ENCODE measurements around the gene LAMC3.

LAMC3 gene

DNA sequence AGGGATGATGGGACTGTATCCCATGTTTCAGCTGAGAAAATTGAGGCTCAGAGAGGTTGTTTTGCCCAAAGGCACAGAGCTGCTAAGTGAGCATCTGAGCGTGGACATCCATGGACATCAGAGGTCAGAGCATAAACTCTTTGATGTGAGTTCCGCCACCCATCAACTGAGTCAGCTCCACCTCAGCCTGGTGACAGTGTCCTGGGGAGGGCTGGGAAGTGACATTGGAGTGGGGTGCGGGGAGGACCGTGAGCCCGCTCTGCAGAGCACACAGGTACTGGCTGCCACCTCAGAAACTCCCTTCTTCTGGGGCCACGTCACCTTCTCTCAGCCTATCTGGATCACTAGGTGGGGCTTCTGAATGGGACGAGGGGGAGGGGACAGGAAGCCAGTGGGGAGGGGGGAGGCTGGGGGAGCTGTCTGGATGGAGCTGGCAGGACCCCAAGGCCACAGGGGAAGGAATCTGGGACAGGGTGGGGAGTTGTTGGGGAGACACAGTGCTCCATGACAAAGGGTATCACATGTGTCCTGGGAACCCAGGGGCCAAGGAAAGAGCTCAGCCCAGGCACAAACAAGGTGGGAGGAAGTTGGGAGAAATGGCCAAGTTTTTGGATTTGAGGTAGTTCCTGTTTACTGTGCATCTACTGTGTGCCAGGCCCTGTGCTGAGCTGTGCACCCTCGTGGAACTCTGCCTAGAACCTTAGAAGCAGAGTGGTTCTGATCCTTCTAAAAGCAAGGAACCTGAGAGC lies 2.5 kb downstream of the LAMC3 start:
- no peak for DNase-seq (ENCODE audit: low read depth)

DNA sequence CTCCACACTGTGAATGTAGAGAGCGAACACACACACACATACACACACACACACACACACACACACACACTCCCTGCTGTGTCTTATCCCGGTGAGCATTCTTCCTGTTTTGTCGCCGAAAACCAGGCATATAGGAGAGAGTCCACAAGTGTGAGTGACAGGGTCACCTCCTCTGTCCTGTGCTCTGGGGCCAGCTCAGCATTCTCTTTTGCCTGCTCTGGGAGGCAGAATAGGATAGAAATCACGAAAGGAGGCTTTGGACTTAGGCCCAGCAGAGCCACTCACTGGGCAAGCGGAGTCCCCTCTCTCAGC lies 3.0 kb downstream of the LAMC3 start:
- DNase-seq (ENCODE audit: low read depth) = no peak

DNA sequence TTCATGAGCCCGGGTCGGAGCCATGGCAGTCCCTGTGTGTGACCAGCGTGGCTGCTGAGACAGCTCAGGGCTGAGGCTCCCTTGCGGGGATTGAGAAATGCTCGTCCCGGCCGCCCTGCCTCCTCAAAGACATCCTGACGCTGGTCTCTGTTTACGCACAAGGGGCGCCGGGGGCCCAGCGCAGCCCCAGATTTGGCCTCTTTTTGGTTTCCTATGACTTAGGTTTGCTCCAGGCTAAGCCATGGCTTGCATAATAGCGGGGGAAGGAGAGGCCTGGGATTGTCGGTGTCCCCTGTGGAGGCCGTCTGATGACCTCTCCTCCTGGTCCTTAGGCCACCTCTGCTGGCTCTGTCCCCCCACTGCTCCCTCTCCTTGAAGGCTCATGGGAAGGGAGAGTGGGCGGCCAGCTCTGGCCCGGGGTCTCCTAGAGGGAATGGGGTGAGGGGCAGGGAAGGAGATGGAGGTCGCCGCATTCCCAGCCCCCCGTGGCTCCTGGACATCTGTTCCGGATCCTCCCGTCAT lies 3.5 kb downstream of the LAMC3 start:
- DNase-seq (ENCODE audit: low read depth) = no peak

DNA sequence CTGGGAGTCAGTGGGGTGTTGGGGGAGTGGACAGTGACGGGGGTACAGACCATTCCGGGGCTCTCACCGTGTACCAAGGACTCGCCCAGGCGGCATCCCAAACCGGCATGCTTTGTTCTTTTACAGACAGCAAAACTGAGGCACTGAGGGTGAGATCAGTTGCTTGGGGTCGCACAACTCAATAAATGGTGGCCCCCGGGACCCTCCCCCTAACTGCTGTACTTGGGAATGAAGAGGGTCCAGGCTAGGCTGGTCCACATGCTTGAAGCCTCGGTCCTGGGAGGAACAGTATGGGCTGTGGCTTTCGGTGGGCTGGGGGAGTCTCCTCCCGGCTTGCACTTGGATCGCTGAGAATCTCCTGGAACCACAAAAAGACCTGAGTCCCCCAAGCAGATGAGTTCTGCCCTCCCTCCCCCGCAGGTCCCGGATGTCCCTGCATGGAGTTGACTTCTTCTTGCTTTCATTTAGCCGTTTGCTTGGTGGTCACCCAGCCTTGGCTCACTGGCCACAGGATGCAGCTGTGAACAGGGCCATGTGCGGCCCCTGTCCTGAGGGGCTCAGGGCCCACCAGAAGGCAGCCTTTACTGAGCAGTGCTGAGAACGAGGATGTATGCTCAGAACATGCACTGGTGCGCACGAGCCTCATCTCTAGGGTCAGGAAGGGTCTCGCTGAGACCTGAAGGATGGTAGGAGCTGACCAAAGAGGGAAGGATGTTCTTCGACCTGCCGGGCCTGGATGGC lies 4.2 kb downstream of the LAMC3 start:
- no peak for DNase-seq (ENCODE audit: low read depth)

DNA sequence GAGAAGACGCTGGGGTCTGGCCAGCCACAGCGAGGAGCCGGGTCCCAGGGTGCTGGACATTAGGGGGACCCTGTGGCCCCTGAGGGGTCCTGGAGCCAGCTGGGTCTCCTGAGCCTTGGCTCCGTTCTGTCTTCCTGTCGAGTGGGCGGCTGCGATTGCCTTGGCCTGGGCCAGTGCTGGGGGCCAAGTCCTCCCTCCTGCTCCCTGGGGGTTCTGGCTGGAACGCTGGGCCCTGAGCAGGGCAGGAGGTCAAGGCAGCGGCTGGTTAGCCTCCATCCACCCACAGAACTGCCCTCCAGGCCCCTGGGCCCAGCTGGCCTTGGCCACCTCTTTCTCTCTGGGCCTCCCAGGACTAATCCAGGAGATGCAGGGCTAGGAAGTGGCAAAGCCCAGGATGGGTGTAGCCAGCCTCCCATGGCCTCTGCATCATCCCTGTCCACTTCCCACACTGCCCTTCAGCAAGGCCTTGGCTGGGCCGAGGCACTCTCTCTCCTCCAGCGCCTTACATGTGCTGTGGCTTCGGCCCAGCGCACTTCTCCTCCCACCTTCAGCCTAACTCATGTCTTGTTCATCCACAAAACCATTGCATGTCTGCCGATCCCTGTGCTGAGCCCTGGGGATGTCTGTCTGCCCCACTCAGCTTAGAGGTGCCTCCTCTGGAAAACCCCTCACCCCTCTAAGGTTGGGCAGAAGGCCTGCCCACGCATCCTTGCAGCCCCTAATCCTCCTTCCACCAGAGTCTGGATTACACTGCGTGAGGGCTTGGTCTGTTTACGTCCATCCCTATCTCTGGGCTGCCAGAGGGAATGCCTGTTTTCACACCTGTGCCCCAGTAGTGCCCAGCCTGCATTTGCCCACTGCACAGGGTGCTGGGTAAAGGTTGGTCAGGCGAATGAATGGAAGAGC lies 5.0 kb downstream of the LAMC3 start:
- DNase-seq (ENCODE audit: low read depth) = no peak

DNA sequence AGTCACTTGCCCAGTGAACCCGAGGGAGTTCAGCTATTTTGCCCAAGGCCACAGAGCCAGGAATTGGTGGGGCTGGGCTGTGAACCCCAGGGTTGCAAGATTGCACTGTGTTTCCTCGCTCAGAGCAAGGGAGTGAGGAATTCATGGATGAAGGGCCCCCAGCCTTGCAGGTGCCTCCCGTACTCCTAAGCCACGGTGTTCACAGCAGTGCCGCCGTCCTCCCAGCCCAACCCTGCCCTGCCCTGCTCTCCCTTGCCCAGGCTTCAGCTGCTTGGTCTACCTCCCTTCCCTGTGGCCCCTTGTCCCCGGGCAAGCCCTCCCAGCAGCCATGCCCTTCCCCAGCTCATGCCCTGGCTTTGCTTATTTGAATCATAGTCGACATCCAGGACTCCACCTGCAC lies 6.1 kb downstream of the LAMC3 start:
- no peak for DNase-seq (ENCODE audit: low read depth)

DNA sequence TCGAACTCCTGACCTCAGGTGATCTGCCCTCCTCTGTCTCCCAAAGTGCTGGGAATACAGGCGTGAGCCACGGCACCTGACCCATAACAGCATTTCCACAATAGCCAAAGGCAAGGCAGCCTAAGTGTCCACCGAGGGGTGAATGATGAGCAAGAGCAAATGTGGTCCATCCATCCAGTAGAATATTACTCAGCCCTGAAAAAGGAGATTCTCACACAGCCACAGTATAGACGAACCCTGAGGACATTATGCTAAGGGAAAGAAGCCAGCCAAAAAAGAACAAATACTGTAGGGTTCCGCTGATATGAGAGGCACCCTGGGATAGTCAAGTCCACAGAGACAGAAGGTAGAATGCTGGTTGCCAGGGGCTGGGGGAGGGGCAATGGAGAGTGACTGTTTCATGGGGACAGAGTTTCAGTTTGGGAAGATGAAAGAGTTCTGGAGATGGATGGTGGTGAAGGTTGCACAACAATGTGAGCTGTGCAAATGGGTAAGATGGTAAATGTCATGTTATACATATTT lies 7.0 kb downstream of the LAMC3 start:
- no peak for DNase-seq (ENCODE audit: low read depth)

DNA sequence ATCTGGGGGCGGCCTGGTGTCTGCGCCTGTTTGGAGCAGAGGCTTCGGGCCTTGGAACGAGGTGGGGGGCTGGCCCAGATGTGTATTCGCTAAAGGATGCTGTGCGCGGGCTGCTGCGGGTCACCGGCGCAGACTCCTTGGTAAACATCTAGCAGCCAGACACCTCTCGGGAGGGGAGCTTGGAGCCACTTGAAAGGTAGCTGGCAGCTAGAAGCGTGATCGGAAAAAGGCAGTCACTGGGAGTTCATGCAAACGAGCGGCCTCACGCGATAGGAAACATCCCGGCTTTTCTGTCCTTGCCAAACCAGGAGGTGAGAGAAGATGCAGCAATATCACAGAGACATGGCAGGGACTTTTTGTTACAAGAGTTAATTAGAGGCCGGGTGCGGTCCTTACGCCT lies 8.1 kb downstream of the LAMC3 start:
- DNase-seq (ENCODE audit: low read depth) = no peak

DNA sequence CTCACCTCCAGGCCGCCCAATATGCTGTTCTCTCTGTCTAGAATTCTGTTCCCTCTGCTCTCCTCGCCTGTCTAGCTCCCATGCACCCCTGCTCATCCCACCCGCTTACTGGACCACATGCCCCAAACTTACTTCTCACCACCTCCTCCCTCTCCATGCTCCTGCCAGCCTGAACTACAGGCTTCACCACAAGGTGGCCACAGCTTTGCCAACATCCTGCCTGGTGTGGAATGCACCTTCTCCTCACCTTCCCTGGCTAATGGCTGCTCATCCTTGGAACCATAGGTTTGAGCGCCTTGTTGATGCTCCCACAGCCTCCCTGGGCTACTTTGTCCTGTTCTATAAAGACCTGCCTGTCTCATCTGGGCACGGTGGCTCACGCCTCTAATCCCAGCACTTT lies 9.6 kb downstream of the LAMC3 start:
- DNase-seq (ENCODE audit: low read depth) = no peak

DNA sequence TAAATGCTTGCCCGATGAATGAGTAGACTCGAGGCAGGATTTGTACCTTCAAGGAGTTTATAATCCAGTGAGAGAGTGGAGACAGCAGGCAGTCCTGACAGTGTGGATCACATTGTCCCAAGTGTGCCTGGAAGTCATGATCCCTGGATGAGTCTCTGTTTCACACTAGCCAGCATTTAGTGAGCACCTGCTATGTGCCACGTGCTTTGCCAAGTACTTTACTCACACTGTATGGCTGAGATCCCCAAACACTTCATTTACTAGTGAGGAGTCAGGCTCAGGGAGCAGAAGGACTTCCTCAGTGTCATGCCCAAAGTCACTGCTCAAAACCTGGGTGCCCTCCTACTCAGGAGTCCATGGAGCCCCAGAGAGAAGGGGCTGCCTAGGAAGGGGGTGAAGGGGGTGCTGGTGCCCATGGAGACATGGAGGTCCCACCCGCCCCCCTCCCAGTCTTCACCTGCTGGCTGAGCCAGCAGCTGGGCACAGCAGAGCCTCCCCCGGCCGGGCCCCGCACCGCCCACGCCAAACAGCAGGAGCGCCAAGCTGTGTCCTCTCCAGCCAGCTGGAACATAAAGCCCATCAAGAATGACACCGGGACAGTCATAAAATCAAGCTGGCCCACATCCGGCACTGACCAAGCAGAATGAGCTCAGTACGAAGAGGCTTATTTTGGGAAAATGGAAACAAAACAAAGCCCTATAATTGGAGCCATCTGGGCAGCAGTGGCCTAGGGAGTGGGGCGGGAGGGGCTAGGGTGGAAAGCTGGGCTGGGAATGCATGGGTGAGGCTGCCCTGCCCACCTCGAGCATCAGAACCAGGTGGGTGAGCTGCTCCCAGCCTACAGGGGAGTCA lies 10.6 kb downstream of the LAMC3 start:
- DNase-seq (ENCODE audit: low read depth) = no peak

DNA sequence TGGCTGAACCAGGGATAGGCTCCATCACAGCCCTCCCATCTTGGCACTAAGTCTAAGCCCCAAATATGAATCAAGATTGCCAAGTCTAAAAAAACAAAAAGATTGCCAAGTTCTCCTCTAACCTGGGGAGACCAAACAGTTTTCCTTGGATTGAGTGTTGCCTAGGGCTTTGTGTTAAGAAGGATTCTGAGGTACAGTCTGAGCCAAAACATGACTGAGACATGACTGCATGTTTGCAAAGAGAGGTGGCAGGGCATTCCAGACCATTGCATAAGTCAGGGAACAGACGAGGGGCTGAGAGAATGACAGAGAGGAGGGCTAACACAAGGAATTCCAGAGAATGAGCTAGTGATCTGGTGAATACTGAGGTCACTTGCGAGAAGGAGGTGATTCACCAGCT lies 11.4 kb downstream of the LAMC3 start:
- DNase-seq (ENCODE audit: low read depth) = no peak

DNA sequence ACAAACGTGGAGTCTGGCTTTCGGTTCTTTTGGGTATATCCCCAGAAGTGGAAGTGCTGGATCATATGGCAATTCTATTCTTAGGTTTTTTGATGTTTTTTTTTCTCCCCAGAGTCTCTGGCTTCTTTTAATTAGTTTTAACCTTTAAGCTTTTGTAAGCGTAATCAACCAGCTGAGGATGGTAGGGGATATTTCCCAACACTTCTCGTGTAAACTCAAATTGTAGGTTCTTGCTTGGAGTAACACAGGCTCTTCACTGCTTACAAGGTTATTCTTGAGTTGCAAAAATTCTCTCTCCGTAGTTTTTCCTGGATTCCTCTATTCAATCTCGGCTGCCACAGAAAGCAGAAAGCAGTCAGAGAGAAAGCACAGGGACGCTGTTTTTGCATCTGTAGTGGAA lies 11.9 kb downstream of the LAMC3 start:
- DNase-seq (ENCODE audit: low read depth) = no peak

DNA sequence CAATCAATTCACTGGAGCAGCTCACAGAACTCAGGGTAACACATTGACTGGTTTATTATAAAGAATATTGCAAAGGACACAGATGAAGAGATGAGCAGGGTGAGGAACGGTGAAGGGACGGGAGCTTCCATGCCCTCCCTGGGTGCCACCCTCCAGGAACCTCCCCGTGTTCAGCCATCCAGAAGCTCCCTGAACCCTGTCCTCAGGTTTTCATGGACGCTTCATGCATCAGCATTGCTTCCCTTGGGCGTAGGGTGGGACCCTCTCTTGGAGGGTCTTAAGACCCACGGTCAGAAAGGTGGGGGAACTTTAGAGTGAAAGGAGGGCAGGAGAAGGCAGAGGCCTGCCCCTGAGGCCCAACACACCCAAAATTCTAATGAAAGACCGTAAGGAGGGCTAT lies 12.8 kb downstream of the LAMC3 start:
- no peak for DNase-seq (ENCODE audit: low read depth)

DNA sequence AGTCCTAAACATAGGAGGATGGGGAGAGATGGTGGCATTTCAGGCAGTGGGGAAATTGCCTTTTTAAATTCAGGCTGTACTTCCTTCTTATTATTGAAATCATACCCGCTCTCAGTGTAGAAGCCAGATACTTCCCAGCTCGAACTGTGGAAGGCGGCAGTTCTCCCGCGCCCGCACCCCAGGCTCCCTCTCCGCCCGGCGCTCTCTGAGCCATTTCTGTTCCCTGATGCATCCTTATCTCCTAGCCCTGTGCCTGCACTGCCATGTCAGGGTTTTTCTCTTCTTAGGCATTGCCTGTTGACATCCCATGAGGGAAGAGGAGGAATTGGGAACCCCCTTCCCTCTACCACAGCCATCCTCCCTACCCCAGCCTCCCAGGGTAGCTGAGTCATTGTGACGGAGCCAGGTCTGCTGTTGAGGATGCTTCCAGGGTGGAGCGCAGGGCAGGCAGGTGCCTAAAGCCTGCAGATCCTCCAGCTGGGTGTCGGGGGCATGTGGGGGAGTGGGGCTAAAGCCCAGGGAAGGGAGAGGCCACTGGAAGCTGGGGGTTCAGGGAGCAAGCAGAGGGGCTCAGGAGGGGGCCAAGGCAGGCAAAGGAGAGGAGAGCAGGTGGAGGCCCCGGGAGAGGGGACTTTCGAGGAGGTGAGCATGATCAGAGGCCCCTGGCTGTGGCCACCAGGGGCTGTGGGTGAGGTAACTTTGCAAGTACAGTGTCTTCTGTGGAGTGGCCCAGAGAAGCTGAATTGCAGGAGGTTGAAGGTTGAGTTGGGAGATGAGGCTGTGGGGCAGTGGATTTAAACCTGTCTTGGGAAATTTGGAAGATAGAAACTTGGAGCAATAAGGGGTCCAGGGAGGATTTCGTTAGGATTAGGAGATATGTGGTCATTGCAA lies 16.2 kb downstream of the LAMC3 start:
- no peak for DNase-seq (ENCODE audit: low read depth)

DNA sequence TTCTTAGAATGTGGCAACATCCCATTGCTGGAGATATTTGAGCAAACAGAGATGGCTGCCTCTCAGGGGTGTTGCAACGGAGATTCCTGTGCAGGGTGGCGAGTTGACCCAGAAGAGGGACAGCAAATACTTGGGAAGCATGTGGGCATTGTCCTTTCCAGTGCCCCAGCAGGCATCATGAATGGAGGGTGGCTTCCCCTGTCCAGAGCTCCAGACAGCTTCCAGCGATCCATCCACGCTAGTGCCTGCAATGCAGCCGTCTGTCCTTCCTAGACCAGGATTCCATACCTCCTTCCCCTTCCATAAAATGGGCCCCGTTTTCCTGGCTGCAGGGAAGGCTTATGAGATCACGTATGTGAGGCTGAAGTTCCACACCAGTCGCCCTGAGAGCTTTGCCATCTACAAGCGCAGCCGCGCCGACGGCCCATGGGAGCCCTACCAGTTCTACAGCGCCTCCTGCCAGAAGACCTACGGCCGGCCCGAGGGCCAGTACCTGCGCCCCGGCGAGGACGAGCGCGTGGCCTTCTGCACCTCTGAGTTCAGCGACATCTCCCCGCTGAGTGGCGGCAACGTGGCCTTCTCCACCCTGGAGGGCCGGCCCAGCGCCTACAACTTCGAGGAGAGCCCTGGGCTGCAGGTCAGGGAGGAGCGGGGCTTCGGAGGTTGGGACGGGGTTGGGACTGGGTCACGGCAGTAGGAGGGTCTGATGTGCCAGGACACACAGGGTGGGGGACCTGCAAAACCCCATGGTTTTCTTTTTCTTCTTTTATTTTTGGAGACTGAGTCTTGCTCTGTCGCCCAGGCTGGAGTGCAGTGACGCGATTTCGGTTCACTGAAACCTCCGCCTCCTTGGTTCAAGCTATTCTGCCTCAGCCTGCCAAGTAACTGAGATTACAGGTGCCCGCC lies 17.2 kb downstream of the LAMC3 start:
- DNase-seq (ENCODE audit: low read depth) = no peak

DNA sequence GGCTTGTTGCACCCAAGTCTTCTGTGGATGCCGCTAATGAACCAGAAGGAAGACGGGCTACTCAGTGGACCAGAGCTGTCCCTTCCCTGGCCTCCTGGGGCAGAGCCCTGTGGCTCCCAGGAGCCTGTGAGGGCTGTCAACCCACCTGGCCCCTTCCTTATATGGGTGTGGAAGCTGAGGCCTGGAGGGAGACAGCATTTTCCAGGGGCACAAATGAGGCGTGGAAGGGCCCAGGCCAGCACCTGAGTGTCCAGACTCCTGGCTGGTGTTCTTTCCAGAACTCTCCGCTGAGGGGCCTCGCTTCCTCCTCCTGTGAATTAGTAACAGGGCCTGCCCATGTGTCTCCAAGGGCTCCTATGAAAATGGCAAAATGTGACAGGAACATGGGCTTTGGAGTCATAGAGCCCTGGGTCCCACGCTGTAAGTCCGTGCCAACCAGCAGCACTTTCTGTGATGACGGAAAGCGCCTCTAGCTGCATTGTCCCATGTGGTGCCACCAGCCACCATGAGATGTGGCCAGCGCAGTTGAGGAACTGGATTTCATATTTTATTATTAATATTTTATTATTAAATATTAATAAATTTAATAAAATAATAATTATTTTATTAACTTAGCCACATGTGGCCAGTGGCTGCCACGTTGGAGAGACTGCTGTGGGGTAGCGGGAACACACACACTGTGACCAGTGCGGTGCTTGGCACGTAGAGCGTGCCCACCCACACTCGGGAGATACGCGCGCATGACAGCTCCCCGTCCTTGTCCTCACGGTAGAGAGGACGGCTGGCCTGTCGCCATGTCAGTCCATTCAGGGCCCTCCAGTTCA lies 18.3 kb downstream of the LAMC3 start:
- DNase-seq (ENCODE audit: low read depth) = no peak

DNA sequence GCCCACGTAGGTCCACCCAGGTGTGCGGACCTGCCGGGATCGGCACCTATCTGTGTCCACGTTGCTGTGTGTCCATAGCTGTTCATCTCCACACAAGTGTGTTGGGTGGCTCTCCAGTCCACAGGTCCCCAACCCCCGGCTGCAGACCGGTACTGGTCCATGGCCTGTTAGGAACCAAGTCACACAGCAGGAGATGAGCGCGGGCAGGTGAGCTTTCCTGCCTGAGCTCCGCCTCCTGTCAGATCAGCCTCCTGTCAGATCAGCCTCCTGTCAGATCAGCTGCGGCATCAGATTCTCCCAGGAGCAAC lies 18.9 kb downstream of the LAMC3 start:
- DNase-seq (ENCODE audit: low read depth) = no peak

DNA sequence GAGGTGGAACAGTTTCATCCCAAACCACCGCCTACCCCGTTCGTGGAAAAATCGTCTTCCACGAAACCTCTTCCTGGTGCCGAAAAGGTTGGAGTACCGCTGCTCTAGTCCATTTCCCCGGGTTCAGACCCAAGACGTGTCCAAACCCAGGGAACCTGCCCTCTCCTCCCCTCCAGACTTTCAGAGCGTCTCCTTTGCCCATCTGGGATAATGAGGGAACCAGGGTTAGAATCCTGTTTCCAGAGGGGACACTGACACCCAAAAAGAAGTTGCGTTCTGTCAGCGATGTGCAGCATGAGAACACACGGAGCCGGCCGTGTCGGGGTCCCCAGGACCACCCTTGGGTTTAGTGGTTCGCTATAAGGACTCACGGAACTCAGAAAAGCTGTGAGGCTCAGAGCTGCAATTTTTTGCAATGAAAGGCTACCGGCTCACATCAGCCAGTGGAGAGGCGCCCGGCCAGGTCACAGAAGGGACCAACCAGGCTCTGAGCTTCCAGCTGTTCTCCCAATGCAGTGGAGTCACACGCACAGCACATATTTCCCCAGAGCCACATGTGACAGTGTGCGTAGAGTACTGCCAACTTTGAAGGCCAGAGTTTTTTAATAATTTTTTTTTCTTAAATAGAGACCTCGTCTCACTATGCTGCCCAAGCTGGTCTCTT lies 19.4 kb downstream of the LAMC3 start:
- no peak for DNase-seq (ENCODE audit: low read depth)

Measured in stimulated activated CD8-positive, alpha-beta memory T cell treated with anti-CD3 and anti-CD28 coated beads, Interleukin-12 subunit alpha, Interleukin-12 subunit beta, amount 100 ng/mL, for 4 hours (primary cell).